PFSK-1 (cell line): ENCODE results near the gene USE1.

Source experiments
- POLR2AphosphoS5 ChIP-seq: IDR thresholded peaks from 2 replicates; pipeline ENCODE4 v1.6.1; 2012; ENCODE audit warnings: low read depth, mild to moderate bottlenecking, control low read depth, low read length, moderate library complexity
- REST ChIP-seq, 2 experiments: IDR thresholded peaks; 2 replicates each; pipeline versions ENCODE4 v1.6.1 to v1.8.0; 2011 to 2012; ENCODE audit warnings: low read depth in 2 of 2, low read length in 2 of 2, control low read depth in 1 of 2, inconsistent platforms in 1 of 2, mild to moderate bottlenecking in 1 of 2, moderate library complexity in 1 of 2; ENCODE audit not compliant: insufficient read depth in 1 of 2
- TAF1 ChIP-seq: IDR thresholded peaks from 2 replicates; pipeline ENCODE4 v1.6.1; 2012; ENCODE audit warnings: low read length, control low read depth, borderline replicate concordance; ENCODE audit not compliant: insufficient read depth

- no peak for TF ChIP-seq REST (IDR thresholded peaks at IDR 0.05; ENCODE audit: insufficient read depth in 1 of 2, low read depth in 2 of 2, low read length in 2 of 2)
- TF ChIP-seq TAF1: no peak
- no peak for TF ChIP-seq POLR2AphosphoS5
Measured at GRCh38 chr19:17262557-17262956, 47.4 kb downstream of the USE1 start.
